RWPE2 (cell line): ENCODE results near the gene MRGPRG.

Experiments used
- ATAC-seq: fragments of 200-7000 bp; cut with Tn5 transposase; 3 replicates; pipeline ENCODE4 v1.9.1; 2021; ENCODE audit warnings: low read depth
- DNase-seq: peaks from one replicate; pipeline ENCODE4 v3.0.0-alpha.2; 2020; ENCODE audit warnings: low spot score
- H3K27ac ChIP-seq: fragments of 450-650 bp; 2 replicates; pipeline ENCODE4 v1.5.1; 2017; ENCODE audit warnings: mild to moderate bottlenecking; ENCODE audit not compliant: poor library complexity, severe bottlenecking
- H3K27me3 ChIP-seq: fragments of 250-450 bp; sonication (Bioruptor Pico); 2 replicates; pipeline ENCODE4 v1.5.1; 2021; ENCODE audit warnings: mild to moderate bottlenecking, moderate library complexity; ENCODE audit not compliant: insufficient read depth, poor library complexity, severe bottlenecking
- H3K36me3 ChIP-seq: fragments of 250-450 bp; sonication (Bioruptor Pico); 2 replicates; pipeline ENCODE4 v1.5.1; 2020; ENCODE audit warnings: low read depth, mild to moderate bottlenecking, moderate library complexity
- H3K4me1 ChIP-seq: fragments of 250-450 bp; sonication (Bioruptor Pico); 2 replicates; pipeline ENCODE4 v1.5.1; 2021; ENCODE audit warnings: mild to moderate bottlenecking, moderate library complexity; ENCODE audit not compliant: insufficient read depth, poor library complexity, severe bottlenecking
- H3K4me3 ChIP-seq: fragments of 250-450 bp; sonication (Bioruptor Pico); 2 replicates; pipeline ENCODE4 v1.5.1; 2021; ENCODE audit warnings: mild to moderate bottlenecking, moderate library complexity; ENCODE audit not compliant: severe bottlenecking
- H3K9me3 ChIP-seq: fragments of 250-450 bp; sonication (Bioruptor Pico); 2 replicates; pipeline ENCODE4 v1.5.1; 2021; ENCODE audit warnings: mild to moderate bottlenecking, moderate library complexity; ENCODE audit not compliant: severe bottlenecking
- TF ChIP-seq, protein P1 (sequence below): fragments of 450-650 bp; IDR thresholded peaks from one replicate; pipeline ENCODE4 v1.5.1; 2017; ENCODE audit warnings: mild to moderate bottlenecking, moderate library complexity; ENCODE audit not compliant: poor library complexity, severe bottlenecking

MRGPRG gene

DNA sequence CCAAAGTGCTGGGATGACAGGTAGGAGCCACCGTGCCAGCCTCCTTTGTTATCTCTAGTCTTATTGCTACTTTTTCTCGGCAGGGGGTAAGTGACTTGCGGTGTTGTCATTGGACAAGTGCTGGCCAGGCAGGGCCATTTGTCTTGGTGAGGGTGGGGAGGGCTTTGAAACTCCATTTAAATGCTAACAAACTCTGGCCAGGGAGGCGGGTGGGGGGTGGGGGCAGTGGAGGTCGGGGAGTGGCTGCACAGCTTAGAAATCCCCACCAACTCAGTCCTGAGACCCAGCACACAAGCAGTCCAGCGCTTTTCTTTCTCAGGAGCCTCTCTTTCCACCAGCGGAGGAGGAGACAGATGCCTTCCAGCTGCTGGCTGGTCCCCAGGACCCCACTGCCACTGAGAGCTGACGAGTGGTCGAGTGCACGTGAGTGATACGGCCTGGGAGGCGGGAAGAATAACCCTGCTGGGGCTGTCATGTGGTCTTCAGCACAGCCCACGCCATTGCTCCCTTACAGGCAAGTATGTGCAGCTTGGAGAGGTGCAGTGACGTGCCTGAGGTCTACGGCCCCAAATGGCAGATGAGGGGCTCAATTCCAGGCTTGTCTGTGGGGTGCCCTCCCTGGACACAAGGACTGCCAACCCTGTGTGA lies 29.3 kb downstream of the MRGPRG start:
- DNase-seq = peak; percentile 36
- H3K4me1 ChIP-seq = no peaks in the 10 kb centered on the region
- no peaks in the 10 kb centered on the region for H3K27me3 ChIP-seq
- TF ChIP-seq, protein P1, sequence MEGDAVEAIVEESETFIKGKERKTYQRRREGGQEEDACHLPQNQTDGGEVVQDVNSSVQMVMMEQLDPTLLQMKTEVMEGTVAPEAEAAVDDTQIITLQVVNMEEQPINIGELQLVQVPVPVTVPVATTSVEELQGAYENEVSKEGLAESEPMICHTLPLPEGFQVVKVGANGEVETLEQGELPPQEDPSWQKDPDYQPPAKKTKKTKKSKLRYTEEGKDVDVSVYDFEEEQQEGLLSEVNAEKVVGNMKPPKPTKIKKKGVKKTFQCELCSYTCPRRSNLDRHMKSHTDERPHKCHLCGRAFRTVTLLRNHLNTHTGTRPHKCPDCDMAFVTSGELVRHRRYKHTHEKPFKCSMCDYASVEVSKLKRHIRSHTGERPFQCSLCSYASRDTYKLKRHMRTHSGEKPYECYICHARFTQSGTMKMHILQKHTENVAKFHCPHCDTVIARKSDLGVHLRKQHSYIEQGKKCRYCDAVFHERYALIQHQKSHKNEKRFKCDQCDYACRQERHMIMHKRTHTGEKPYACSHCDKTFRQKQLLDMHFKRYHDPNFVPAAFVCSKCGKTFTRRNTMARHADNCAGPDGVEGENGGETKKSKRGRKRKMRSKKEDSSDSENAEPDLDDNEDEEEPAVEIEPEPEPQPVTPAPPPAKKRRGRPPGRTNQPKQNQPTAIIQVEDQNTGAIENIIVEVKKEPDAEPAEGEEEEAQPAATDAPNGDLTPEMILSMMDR = no peak
- no peak overlapping the region for H3K27ac ChIP-seq
- ATAC-seq = no peak
- no peaks in the 10 kb centered on the region for H3K9me3 ChIP-seq
- H3K4me3 ChIP-seq = no peak overlapping the region
- H3K36me3 ChIP-seq = no peaks in the 10 kb centered on the region

GRCh38 chr11:3188496-3189195 lies 30.0 kb downstream of the MRGPRG start:
- Histone ChIP-seq H3K27ac (no peak overlapping the region), H3K36me3 (no peaks in the 10 kb centered on the region), H3K27me3 (no peaks in the 10 kb centered on the region), H3K9me3 (no peaks in the 10 kb centered on the region), H3K4me3 (no peak overlapping the region), H3K4me1 (no peaks in the 10 kb centered on the region)
- ATAC-seq (no peak), DNase-seq (peak; percentile 30)
- TF ChIP-seq, protein P1 = no peak

DNA sequence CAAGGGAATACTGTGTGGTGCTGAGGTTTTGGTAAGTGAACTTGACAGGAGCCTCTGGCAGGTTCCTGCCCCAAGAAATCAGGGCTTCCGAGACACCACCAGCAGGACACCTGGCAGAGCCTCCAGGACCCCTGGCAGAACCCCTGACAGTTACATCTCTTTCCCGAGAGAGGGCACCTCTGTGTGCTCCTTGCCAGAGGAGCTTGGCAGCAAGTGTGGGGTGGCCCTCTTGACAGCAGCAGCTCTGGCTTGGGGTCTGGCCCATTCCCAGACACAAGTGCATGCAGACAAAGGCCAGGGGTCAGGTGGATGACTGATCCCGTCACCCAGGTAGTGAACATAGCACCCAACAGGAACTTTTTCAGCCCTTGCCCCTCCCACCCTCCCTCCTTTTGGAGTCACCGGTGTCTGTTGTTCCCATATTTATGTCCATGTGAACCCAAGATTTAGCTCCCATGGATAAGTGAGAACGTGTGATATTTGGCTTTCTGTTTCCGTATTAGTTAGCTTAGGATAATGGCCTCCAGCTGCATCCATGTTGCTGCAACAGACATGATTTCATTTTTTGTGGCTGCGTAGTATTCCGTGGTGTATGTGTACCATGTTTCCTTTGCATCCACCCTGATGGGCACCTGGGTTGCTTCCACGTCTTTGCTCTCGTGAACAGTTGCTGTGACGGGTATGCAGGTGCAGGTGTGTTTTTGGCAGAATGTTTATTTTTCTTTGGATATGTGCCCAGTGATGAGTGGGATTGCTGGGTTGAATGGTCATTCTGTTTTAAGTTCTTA lies 32.3 kb downstream of the MRGPRG start:
- Histone ChIP-seq H3K27ac (no peak overlapping the region), H3K27me3 (no peaks in the 10 kb centered on the region), H3K4me1 (no peaks in the 10 kb centered on the region), H3K4me3 (no peak overlapping the region), H3K36me3 (no peaks in the 10 kb centered on the region), H3K9me3 (no peaks in the 10 kb centered on the region)
- no peak for ATAC-seq
- DNase-seq = peak; percentile 24
- TF ChIP-seq, protein P1 = no peak

- Histone ChIP-seq H3K27ac (no peak overlapping the region), H3K27me3 (no peaks in the 10 kb centered on the region), H3K4me3 (no peak overlapping the region), H3K36me3 (no peaks in the 10 kb centered on the region), H3K9me3 (no peaks in the 10 kb centered on the region), H3K4me1 (no peaks in the 10 kb centered on the region)
- TF ChIP-seq, protein P1 = no peak
- DNase-seq (peak; percentile 19), ATAC-seq (no peak)
Observed at GRCh38 chr11:3184732-3185347, 33.8 kb downstream of the MRGPRG start.
